Choroid plexus epithelial cell (primary cell): ENCODE data around the gene PKP3.

Experiments
- DNase-seq: peaks from one replicate; pipeline ENCODE4 v3.0.0-alpha.2; 2010; ENCODE audit warnings: low read depth
- H3K4me3 ChIP-seq: 2 replicates; pipeline ENCODE4 v1.5.1; 2011; ENCODE audit warnings: low read depth, mild to moderate bottlenecking, control low read depth, low read length, moderate library complexity
- CTCF ChIP-seq: conservative IDR thresholded peaks from 2 replicates; pipeline ENCODE4 v1.5.1; 2011; ENCODE audit warnings: low read depth, mild to moderate bottlenecking, control low read depth, inconsistent platforms, low read length, moderate library complexity

The PKP3 gene

GRCh38 chr11:417652-418342, 23.8 kb downstream of the PKP3 start:
- TF ChIP-seq CTCF: no peak
- DNase-seq: no peak
- H3K4me3 ChIP-seq: no peak overlapping the region

GRCh38 chr11:418343-419247, 24.6 kb downstream of the PKP3 start:
- H3K4me3 ChIP-seq: no peak overlapping the region
- no peak for TF ChIP-seq CTCF
- DNase-seq: no peak

- H3K4me3 ChIP-seq: no peak overlapping the region
- no peak for DNase-seq
- TF ChIP-seq CTCF: no peak
Measured at GRCh38 chr11:419248-420005, 25.4 kb downstream of the PKP3 start.

GRCh38 chr11:420054-420910, 26.3 kb downstream of the PKP3 start:
- H3K4me3 ChIP-seq: no peak overlapping the region
- no peak for DNase-seq
- no peak for TF ChIP-seq CTCF

GRCh38 chr11:420911-421321, 26.9 kb downstream of the PKP3 start:
- no peak for TF ChIP-seq CTCF
- no peak for DNase-seq
- H3K4me3 ChIP-seq: no peak overlapping the region

GRCh38 chr11:422249-422656, 28.2 kb downstream of the PKP3 start:
- H3K4me3 ChIP-seq: no peak overlapping the region
- TF ChIP-seq CTCF: no peak
- no peak for DNase-seq
